Measurements from ENCODE around the gene DHRS11.

DHRS11 gene

GRCh38 chr17:36616061-36617029, 24.7 kb downstream of the DHRS11 start:
- DNase-seq, result no peak

GRCh38 chr17:36617773-36618172, 26.1 kb downstream of the DHRS11 start:
- DNase-seq, result no peak

- no peak for DNase-seq
Measured at GRCh38 chr17:36623281-36623680, 31.6 kb downstream of the DHRS11 start.

- no peak for DNase-seq
Measured at GRCh38 chr17:36625188-36625587, 33.5 kb downstream of the DHRS11 start.

GRCh38 chr17:36627101-36627500, 35.4 kb downstream of the DHRS11 start:
- DNase-seq, result no peak

GRCh38 chr17:36628576-36628975, 36.9 kb downstream of the DHRS11 start:
- no peak for DNase-seq

- DNase-seq, result peak; percentile 78
Measured at GRCh38 chr17:36629252-36629847, 37.7 kb downstream of the DHRS11 start.

- DNase-seq, result no peak
Measured at GRCh38 chr17:36629970-36630502, 38.4 kb downstream of the DHRS11 start.

GRCh38 chr17:36631022-36631421, 39.3 kb downstream of the DHRS11 start:
- no peak for DNase-seq

- no peak for DNase-seq
Measured at GRCh38 chr17:36632916-36633771, 41.5 kb downstream of the DHRS11 start.

GRCh38 chr17:36640346-36640745, 48.7 kb downstream of the DHRS11 start:
- no peak for DNase-seq

GRCh38 chr17:36640836-36641235, 49.2 kb downstream of the DHRS11 start:
- DNase-seq, result no peak

GRCh38 chr17:36641331-36641876, 49.7 kb downstream of the DHRS11 start:
- no peak for DNase-seq

GRCh38 chr17:36641877-36642845, 50.5 kb downstream of the DHRS11 start:
- no peak for DNase-seq

- DNase-seq, result no peak
Measured at GRCh38 chr17:36643086-36643685, 51.5 kb downstream of the DHRS11 start.

GRCh38 chr17:36645422-36645821, 53.7 kb downstream of the DHRS11 start:
- no peak for DNase-seq

GRCh38 chr17:36647636-36648035, 56.0 kb downstream of the DHRS11 start:
- no peak for DNase-seq

GRCh38 chr17:36650096-36650775, 58.6 kb downstream of the DHRS11 start:
- DNase-seq, result no peak
